K562 (cell line): ENCODE data around the gene PKD2.

Experiments used
- CREB1 ChIP-seq, 2 experiments: sonication (generic) in 1 of 2; formaldehyde crosslinking in 1 of 2; IDR thresholded peaks; 2 replicates each; pipeline versions ENCODE4 v1.6.1 to v1.8.0; 2012 to 2022; ENCODE audit warnings: inconsistent platforms in 1 of 2, mild to moderate bottlenecking in 1 of 2, missing genetic modification reagents in 1 of 2, moderate library complexity in 1 of 2
- DACH1 ChIP-seq: fragments of 450-650 bp; IDR thresholded peaks from 2 replicates; pipeline ENCODE4 v1.6.1; 2018; ENCODE audit not compliant: partially characterized antibody
- ESRRB ChIP-seq: fragments of 250-450 bp; sonication (Bioruptor Pico); IDR thresholded peaks from 2 replicates; pipeline ENCODE4 v1.5.0; 2020; ENCODE audit warnings: mild to moderate bottlenecking, moderate library complexity, borderline replicate concordance
- GATAD2A ChIP-seq: fragments of 450-650 bp; IDR thresholded peaks from 2 replicates; pipeline ENCODE4 v1.6.1; 2017
- NBN ChIP-seq: fragments of 450-650 bp; IDR thresholded peaks from 2 replicates; pipeline ENCODE4 v1.6.1; 2016; ENCODE audit warnings: low read depth, mild to moderate bottlenecking
- PML ChIP-seq: IDR thresholded peaks from 2 replicates; pipeline ENCODE4 v1.6.1; 2012; ENCODE audit warnings: low read length, inconsistent platforms
- TCF7 ChIP-seq: sonication (generic); IDR thresholded peaks from 2 replicates; pipeline ENCODE4 v1.6.1; 2016; ENCODE audit warnings: antibody characterized with exemption, borderline replicate concordance
- ZBTB8A ChIP-seq: fragments of 450-650 bp; IDR thresholded peaks from 2 replicates; pipeline ENCODE4 v1.6.1; 2018; ENCODE audit warnings: mild to moderate bottlenecking, moderate library complexity; ENCODE audit not compliant: partially characterized antibody
- TF ChIP-seq, protein P1 (sequence below), 3 experiments: IDR thresholded peaks in 2 of 3; conservative IDR thresholded peaks in 1 of 3; 2 replicates each; pipeline ENCODE4 v1.5.1; 2011 to 2012; ENCODE audit warnings: low read length in 3 of 3, mild to moderate bottlenecking in 3 of 3, control low read depth in 2 of 3, improper control_type of control experiment in 1 of 3, inconsistent platforms in 1 of 3, low read depth in 1 of 3, mixed read lengths in 1 of 3, moderate library complexity in 1 of 3; ENCODE audit not compliant: insufficient read depth in 2 of 3
- TF ChIP-seq, protein P2 (sequence below): fragments of 250-450 bp; sonication (Bioruptor Pico); IDR thresholded peaks from 2 replicates; pipeline ENCODE4 v1.4.0; 2020; ENCODE audit warnings: mild to moderate bottlenecking, moderate library complexity

DNA sequence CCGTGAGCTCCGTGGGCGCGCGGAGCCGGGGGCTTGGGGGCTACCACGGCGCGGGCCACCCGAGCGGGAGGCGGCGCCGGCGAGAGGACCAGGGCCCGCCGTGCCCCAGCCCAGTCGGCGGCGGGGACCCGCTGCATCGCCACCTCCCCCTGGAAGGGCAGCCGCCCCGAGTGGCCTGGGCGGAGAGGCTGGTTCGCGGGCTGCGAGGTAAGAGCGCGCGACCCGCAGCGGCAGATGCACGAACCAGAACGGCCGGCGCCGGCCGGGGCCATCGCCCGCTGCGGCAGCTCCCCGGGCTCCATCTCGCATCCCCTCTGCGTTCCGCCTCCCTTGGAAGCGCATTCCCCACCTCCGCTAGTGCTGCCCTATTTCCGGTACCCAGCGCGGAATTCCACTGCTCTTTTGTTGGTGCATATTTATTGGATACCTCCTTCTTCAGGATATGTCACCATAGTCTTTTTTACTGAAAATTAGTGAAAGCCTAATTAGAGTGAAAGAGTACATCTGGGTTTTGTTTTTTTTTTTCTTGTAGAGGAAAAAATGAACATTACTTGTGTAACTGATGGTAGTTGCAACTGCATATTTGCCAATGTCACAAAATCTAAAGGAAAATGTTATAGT is 797 bp downstream of the PKD2 start:
- TF ChIP-seq DACH1 (no peak), ESRRB (no peak), GATAD2A (no peak), ZBTB8A (no peak), PML (no peak), CREB1 (IDR thresholded peaks at IDR 0.05) (no peak), CREB1 (CRISPR knock-in tag; IDR thresholded peaks at IDR 0.05) (no peak), NBN (no peak), TCF7 (no peak)
- TF ChIP-seq, protein P1, sequence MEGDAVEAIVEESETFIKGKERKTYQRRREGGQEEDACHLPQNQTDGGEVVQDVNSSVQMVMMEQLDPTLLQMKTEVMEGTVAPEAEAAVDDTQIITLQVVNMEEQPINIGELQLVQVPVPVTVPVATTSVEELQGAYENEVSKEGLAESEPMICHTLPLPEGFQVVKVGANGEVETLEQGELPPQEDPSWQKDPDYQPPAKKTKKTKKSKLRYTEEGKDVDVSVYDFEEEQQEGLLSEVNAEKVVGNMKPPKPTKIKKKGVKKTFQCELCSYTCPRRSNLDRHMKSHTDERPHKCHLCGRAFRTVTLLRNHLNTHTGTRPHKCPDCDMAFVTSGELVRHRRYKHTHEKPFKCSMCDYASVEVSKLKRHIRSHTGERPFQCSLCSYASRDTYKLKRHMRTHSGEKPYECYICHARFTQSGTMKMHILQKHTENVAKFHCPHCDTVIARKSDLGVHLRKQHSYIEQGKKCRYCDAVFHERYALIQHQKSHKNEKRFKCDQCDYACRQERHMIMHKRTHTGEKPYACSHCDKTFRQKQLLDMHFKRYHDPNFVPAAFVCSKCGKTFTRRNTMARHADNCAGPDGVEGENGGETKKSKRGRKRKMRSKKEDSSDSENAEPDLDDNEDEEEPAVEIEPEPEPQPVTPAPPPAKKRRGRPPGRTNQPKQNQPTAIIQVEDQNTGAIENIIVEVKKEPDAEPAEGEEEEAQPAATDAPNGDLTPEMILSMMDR (IDR thresholded peaks at IDR 0.05 in 2 of 3, conservative IDR thresholded peaks at IDR 0.05 in 1 of 3; ENCODE audit: insufficient read depth in 2 of 3, low read depth in 1 of 3, low read length in 3 of 3), result no peak
- TF ChIP-seq, protein P2, sequence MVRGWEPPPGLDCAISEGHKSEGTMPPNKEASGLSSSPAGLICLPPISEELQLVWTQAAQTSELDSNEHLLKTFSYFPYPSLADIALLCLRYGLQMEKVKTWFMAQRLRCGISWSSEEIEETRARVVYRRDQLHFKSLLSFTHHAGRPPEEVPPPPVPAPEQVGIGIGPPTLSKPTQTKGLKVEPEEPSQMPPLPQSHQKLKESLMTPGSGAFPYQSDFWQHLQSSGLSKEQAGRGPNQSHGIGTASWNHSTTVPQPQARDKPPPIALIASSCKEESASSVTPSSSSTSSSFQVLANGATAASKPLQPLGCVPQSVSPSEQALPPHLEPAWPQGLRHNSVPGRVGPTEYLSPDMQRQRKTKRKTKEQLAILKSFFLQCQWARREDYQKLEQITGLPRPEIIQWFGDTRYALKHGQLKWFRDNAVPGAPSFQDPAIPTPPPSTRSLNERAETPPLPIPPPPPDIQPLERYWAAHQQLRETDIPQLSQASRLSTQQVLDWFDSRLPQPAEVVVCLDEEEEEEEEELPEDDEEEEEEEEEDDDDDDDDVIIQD, result no peak
